Epithelial cell of proximal tubule (primary cell): ENCODE measurements around the gene CLEC16A. TPM values are rescaled to one million over a fixed set of nuclear protein-coding genes. Genes with fewer than 3 reads are reported as not detected.

Experiments
- DNase-seq: peaks from one replicate; pipeline ENCODE4 v3.0.0-alpha.2; 2011; ENCODE audit warnings: low read depth
- H3K4me3 ChIP-seq: 2 replicates; pipeline ENCODE4 v1.5.1; 2011; ENCODE audit warnings: low read depth, mild to moderate bottlenecking, low read length
- total RNA-seq: library from RNA; depleted of rRNA; stranded (reverse); fragments of >200 nt; gene quantifications from 2 replicates; pipeline ENCODE4 v1.2.3, GENCODE V29; 2015
- TF ChIP-seq, protein P1 (sequence below): conservative IDR thresholded peaks from 2 replicates; pipeline ENCODE4 v1.5.1; 2012; ENCODE audit warnings: low read depth, mild to moderate bottlenecking, low read length

CLEC16A gene
- total RNA-seq, 1 donor from 2014 or later, result 15.6 TPM

DNA sequence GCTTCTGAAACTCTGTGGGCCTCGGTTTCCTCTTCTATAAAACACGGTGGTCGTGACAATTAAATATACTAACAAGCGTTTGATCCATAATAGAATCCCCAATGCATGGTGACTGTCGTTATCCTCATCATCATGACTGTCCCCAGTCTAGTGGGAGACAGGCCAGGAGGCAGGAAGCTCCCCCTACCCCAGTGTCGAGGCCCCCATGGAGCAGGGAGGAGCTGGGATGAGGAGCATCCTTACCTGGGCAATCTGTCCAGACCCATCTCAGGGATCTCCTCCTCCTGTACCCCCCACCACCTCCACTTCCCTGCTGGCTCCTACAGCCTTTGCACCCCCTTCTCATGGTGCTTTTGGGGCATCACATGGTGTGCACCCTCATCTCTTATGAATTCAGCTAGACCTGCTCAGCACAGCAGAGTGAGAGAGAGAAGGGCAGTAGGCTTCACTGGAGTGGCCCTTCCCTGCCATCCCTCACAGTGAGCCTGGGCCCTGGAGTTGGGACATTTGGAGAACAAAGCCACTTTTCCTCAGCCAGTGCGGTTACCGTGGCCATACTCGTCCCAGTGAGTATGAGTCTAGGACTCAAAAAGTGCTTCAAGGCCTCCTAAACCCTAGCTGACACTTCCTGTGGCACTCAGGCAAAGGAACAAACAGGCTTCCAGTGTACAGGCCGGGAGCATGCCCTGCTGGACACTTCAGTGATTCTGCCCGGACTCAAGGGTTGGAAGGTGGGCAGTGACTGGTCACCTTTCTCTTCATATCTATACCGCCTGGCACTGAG lies 148.6 kb downstream of the CLEC16A start:
- no peak for DNase-seq
- no peak overlapping the region for H3K4me3 ChIP-seq
- TF ChIP-seq, protein P1, sequence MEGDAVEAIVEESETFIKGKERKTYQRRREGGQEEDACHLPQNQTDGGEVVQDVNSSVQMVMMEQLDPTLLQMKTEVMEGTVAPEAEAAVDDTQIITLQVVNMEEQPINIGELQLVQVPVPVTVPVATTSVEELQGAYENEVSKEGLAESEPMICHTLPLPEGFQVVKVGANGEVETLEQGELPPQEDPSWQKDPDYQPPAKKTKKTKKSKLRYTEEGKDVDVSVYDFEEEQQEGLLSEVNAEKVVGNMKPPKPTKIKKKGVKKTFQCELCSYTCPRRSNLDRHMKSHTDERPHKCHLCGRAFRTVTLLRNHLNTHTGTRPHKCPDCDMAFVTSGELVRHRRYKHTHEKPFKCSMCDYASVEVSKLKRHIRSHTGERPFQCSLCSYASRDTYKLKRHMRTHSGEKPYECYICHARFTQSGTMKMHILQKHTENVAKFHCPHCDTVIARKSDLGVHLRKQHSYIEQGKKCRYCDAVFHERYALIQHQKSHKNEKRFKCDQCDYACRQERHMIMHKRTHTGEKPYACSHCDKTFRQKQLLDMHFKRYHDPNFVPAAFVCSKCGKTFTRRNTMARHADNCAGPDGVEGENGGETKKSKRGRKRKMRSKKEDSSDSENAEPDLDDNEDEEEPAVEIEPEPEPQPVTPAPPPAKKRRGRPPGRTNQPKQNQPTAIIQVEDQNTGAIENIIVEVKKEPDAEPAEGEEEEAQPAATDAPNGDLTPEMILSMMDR, result no peak

DNA sequence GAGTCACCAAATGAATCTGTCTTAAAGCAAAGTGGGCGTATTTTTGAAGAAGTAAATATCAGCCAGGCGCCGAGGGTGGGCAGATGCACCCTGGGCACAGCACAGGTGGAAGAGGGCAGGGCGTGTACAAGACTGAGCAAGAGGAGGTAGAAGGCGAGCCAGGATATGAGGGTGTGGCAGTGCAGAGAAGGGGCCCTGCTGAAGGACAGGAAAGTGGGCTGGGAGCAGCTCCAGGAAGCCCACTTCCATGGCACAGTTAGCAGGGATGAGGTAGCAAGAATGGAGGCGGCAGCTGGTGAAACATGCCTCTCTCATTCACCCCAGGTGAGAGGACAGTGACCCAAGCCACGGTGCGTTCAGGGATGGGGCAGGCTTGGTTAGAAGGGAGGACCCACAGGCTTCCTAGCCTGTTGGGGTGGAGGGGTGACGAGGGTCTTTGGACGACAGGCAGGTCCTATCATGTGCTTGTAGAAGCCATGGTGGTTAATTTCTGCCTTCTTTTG lies 149.3 kb downstream of the CLEC16A start:
- H3K4me3 ChIP-seq, result no peak overlapping the region
- no peak for DNase-seq
- TF ChIP-seq, protein P1, result no peak

GRCh38 chr16:11094075-11094856 lies 149.9 kb downstream of the CLEC16A start:
- H3K4me3 ChIP-seq, result no peak overlapping the region
- TF ChIP-seq, protein P1, result no peak
- no peak for DNase-seq

DNA sequence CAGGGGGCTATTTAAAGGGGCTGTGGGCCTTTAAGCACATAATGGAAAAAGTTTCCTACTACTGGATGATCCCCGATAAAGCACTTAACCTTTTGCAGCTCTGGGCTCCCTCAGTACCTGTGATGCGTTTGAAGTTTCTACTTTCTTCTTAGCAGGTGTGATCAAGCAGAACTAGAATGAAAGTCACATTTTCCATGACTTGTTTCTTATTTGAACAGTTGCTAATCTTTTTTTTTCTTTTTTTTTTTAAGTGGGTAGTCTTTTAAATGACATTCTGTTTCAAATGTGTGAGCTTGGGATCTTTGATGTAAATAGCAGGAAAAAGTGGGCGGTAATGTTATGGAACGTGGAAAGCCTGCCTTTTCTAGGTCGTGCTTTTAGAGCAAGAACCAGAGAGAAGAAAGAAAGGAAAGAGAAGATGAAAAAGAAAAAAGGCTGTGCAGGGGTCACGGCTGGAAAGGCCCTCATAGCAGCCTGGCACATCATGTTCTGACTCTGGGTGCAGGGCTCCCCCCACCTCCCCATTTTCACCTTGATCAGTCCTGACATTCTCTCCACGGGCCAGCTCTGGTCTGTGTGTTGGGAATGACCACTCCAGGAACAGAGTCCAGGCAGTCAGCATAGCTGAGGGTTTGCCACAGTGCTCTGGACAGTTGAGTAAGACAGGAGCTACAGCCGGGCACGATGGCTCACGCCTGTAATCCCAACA lies 150.6 kb downstream of the CLEC16A start:
- no peak for DNase-seq
- no peak overlapping the region for H3K4me3 ChIP-seq
- TF ChIP-seq, protein P1, result no peak

- TF ChIP-seq, protein P1, result no peak
- no peak overlapping the region for H3K4me3 ChIP-seq
- no peak for DNase-seq
These were observed 151.6 kb downstream of the CLEC16A start for GRCh38 chr16:11095935-11096334.

GRCh38 chr16:11097094-11097786 lies 152.9 kb downstream of the CLEC16A start:
- no peak overlapping the region for H3K4me3 ChIP-seq
- no peak for DNase-seq
- TF ChIP-seq, protein P1, result no peak
